Retinal pigment epithelial cell (primary cell): ENCODE measurements around the gene SLC9A3.

Source experiments
- DNase-seq: peaks from one replicate; pipeline ENCODE4 v3.0.0-alpha.2; 2010; ENCODE audit warnings: low read depth
- H3K4me3 ChIP-seq: 2 replicates; pipeline ENCODE4 v1.5.1; 2011; ENCODE audit warnings: mild to moderate bottlenecking, low read length, control low read depth, moderate library complexity
- CTCF ChIP-seq: conservative IDR thresholded peaks from 2 replicates; pipeline ENCODE4 v1.5.1; 2011; ENCODE audit warnings: low read depth, low read length, control low read depth, inconsistent platforms

SLC9A3 gene

GRCh38 chr5:501105-501830, 23.0 kb downstream of the SLC9A3 start:
- no peak overlapping the region for H3K4me3 ChIP-seq
- peak; percentile 14 for DNase-seq
- no peak for TF ChIP-seq CTCF

- no peak for DNase-seq
- H3K4me3 ChIP-seq = no peak overlapping the region
- no peak for TF ChIP-seq CTCF
These were observed 23.8 kb downstream of the SLC9A3 start for GRCh38 chr5:500491-500890.

- TF ChIP-seq CTCF = no peak
- H3K4me3 ChIP-seq = no peak overlapping the region
- DNase-seq = no peak
These were observed 24.7 kb downstream of the SLC9A3 start for GRCh38 chr5:499233-500209.

GRCh38 chr5:497871-498509, 26.3 kb downstream of the SLC9A3 start:
- no peak for TF ChIP-seq CTCF
- no peak for DNase-seq
- no peak overlapping the region for H3K4me3 ChIP-seq

- no peak overlapping the region for H3K4me3 ChIP-seq
- no peak for TF ChIP-seq CTCF
- no peak for DNase-seq
These were observed 27.1 kb downstream of the SLC9A3 start for GRCh38 chr5:497090-497700.

GRCh38 chr5:496028-496427, 28.2 kb downstream of the SLC9A3 start:
- no peak for DNase-seq
- H3K4me3 ChIP-seq = no peak overlapping the region
- TF ChIP-seq CTCF = no peak
